NB4 (cell line): Measurements from ENCODE around the gene TRIM68.

Experiments used
- DNase-seq: peaks from one replicate; pipeline ENCODE4 v3.0.0; 2010; ENCODE audit warnings: low read depth
- H3K4me3 ChIP-seq: one replicate; pipeline ENCODE4 v1.5.1; 2011; ENCODE audit warnings: mild to moderate bottlenecking, low read depth, low read length, moderate library complexity
- CTCF ChIP-seq: IDR thresholded peaks from one replicate; pipeline ENCODE4 v1.5.1; 2012; ENCODE audit warnings: low read depth, low read length
- MAX ChIP-seq: IDR thresholded peaks from 2 replicates; pipeline ENCODE4 v1.6.1; 2011; ENCODE audit warnings: low read depth, low read length
- MYC ChIP-seq: IDR thresholded peaks from 2 replicates; pipeline ENCODE4 v1.6.1; 2011; ENCODE audit warnings: low read depth, low read length
- POLR2A ChIP-seq: IDR thresholded peaks from 2 replicates; pipeline ENCODE4 v1.6.1; 2011; ENCODE audit warnings: mild to moderate bottlenecking; ENCODE audit not compliant: insufficient read length; ENCODE audit errors: extremely low read depth

Gene TRIM68

GRCh38 chr11:4607781-4608666, at the start of gene TRIM68:
Gene TRIM68 (minus strand): TSS chr11:4608231. CDS start chr11:4605504, 2,727 bp downstream.
- TF ChIP-seq MAX (no peak), MYC (no peak), POLR2A (no peak), CTCF (no peak)
- peak; percentile 94 for DNase-seq
- peak within 1 kb of the TSS; percentile 77 for H3K4me3 ChIP-seq

- TF ChIP-seq MYC = no peak
- TF ChIP-seq POLR2A = no peak
- no peak for TF ChIP-seq CTCF
- no peak for TF ChIP-seq MAX
- no peak overlapping the region for H3K4me3 ChIP-seq
- DNase-seq = no peak
These were observed 46.8 kb upstream of the TRIM68 start for GRCh38 chr11:4654635-4655369.

- H3K4me3 ChIP-seq = no peak overlapping the region
- TF ChIP-seq POLR2A (no peak), CTCF (no peak), MYC (no peak), MAX (no peak)
- no peak for DNase-seq
These were observed 39.7 kb upstream of the TRIM68 start for GRCh38 chr11:4647766-4648165.

GRCh38 chr11:4645974-4646373, 37.9 kb upstream of the TRIM68 start:
- no peak overlapping the region for H3K4me3 ChIP-seq
- no peak for DNase-seq
- no peak for TF ChIP-seq MAX
- TF ChIP-seq POLR2A = no peak
- TF ChIP-seq MYC = no peak
- TF ChIP-seq CTCF = no peak

GRCh38 chr11:4644233-4644632, 36.2 kb upstream of the TRIM68 start:
- DNase-seq = no peak
- no peak for TF ChIP-seq MYC
- no peak for TF ChIP-seq POLR2A
- TF ChIP-seq CTCF = no peak
- no peak for TF ChIP-seq MAX
- H3K4me3 ChIP-seq = no peak overlapping the region
